Measurements from ENCODE around the gene IGFBP2.
A peak's percentile ranks its signal among the peaks of the same experiment; 100 is the strongest.
"Not testable (repeated sequence)": the region's sequence is repeated elsewhere in the genome, so short reads cannot be mapped to it uniquely, and the experiment has no call there.

The IGFBP2 gene, protein sequence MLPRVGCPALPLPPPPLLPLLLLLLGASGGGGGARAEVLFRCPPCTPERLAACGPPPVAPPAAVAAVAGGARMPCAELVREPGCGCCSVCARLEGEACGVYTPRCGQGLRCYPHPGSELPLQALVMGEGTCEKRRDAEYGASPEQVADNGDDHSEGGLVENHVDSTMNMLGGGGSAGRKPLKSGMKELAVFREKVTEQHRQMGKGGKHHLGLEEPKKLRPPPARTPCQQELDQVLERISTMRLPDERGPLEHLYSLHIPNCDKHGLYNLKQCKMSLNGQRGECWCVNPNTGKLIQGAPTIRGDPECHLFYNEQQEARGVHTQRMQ

DNA sequence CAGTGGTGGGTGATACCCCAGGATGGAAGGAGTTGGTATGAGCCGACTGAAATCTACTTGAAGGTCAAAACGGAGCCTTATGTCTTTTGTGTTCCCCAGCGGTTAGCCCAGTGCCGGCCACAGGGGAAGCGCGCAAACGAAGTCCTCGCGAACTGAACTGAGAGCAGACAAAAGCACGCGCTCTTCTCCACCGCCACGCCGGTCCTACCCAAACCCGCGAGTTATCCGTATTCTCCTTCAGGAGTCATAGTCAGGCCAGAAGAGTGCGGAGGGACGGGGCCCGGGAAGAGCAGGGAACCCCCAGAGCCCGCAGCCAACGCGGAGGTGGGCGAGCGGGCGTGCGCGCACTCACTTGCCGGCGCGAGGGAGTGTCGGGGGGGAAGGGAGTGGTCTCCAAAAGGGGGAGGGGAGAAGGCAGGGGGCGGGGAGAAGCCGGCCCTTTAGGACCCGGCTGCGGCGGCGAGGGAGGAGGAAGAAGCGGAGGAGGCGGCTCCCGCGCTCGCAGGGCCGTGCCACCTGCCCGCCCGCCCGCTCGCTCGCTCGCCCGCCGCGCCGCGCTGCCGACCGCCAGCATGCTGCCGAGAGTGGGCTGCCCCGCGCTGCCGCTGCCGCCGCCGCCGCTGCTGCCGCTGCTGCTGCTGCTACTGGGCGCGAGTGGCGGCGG lies at the start of gene IGFBP2:
Gene IGFBP2, plus strand, starts transcription at position 469 of the 664 bp plus-strand sequence. Its CDS starts 104 bp downstream, at position 573.
- no peak for DNase-seq (ENCODE audit: low read depth in 3 of 3)

DNA sequence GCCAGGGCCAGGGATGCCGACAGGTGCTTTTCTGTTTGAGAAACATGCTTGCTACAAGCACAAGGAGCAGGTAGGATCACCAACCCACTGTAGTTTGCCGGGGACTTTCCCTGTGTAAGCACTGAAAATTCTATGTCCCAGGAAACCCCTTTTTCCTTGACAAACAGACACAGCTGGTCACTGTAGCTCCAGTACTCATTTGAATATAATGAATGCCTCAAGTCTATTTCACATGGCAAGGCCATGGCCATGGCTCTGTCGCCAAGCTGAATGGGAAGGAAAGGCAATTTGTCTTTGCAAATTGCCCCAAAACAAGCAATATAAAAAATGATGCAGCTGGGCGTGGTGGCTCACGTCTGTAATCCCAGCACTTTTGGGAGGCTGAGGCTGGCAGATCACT lies 49.6 kb upstream of the IGFBP2 start:
- no peak for DNase-seq (ENCODE audit: low read depth in 3 of 3)

DNA sequence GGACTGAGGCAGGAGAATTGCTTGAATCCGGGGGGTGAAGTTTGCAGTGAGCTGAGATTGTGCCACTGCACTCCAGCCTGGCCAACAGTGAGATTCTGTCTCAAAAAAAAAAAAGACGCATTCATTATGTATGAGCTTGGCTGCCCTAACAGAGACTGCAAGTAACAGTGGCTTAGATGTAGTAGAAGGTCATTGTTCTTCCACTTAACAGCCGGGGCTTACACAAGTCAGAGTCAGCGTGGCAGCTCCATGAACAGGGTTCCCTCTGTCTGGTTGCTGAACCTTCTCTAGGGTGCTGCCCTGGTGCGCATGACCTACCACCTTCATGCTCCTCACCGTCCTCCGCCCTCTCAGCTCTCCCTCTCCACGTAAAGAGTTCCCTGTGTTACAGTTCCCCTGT lies 49.1 kb upstream of the IGFBP2 start:
- DNase-seq (ENCODE audit: low read depth in 3 of 3), result no peak

DNA sequence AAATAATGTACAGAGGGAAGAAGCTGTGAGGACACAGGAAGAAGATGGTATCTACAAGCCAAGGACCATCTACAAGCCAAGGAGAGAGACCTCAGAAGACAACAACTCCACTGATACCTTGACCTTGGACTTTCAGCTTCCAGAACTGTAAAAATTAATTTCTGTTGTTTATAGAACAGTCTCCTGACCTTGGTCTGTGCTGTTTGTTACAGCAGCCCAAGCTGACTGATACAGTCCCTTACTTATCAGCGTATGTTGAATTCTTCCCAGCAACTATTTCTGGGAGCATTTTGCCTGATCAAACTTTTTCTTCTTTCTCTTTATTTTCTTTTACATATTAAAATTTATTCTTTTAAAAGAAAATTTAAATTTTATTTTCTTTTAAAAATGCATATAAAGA lies 47.8 kb upstream of the IGFBP2 start:
- no peak for DNase-seq (ENCODE audit: low read depth in 3 of 3)

DNA sequence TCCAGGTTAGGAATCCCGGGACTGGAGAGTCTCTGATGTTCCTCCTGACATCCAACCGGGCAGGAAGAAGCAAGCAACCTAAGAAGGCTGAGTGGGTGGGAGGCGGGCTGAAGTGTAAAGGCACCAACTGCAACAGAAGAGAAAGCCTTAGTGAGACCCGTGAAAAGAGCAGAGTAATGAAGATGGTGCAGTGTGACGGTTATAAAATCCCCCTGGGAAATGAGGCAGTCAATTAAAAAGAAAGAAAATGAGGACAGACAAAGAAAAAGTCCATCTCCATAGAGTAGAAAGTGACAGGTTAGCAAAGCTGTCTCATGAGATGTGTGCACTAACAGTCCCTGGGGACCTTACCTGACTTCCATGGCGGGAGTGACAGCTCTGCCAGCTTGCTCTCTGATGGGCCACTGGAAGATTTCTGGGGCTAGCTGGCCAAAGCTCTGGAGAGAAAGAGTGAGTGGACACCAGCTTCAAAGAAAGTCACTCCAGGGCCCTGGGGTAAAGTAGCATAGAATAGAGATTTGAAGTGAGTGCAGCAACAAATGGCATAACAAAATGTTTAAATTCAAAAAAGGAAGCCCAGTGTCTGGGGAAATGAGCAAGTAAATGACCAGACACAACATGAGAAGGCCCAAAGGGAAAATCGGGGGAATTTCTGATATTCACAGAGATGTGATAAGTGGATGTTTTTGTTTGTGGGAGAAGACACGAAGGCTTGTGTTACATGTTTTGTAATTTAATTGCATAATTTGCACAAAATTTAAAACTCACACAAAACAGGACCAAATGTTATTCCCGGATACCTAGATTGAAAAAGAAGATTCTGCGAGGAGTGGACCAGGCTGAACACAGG lies 44.1 kb upstream of the IGFBP2 start:
- no peak for DNase-seq (ENCODE audit: low read depth in 3 of 3)

DNA sequence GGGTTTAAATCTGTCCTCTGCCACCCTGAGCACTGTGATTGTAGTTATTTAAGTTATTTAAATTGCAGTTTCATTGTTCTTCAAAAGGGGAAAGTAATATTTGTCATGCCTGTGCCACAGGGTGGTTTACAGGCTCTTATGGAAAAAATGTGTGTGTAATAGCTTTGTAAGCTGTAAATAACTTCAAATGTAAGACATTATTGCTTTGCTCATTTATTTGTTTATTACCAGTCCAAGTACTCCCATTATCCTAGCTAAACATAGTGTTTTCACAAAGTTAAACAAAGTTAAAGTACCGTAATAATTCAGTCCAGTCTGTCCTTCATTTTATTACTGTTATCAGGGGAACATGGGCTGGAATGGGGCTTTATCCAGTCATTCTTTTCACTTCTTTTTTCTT lies 43.4 kb upstream of the IGFBP2 start:
- no peak for DNase-seq (ENCODE audit: low read depth in 3 of 3)

DNA sequence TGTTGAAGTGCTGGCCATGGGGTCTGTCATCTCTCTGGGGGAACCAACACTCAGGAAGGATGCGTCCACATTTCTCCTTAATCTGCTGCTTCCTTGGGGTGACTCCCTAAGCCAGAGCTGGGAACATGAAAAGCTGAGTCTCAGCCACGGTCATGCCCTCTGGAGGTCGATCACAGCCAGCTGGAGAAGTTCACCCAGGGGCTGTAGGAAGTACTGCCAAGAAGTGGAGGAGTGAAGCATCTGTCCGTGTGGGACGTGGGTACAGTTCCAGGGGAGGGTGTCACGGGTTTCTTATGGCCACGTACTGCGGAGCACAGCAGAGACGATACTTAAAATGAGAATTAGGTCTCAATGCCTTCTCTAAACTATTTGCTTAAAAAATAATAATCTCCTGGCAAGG lies 42.4 kb upstream of the IGFBP2 start:
- no peak for DNase-seq (ENCODE audit: low read depth in 3 of 3)

DNA sequence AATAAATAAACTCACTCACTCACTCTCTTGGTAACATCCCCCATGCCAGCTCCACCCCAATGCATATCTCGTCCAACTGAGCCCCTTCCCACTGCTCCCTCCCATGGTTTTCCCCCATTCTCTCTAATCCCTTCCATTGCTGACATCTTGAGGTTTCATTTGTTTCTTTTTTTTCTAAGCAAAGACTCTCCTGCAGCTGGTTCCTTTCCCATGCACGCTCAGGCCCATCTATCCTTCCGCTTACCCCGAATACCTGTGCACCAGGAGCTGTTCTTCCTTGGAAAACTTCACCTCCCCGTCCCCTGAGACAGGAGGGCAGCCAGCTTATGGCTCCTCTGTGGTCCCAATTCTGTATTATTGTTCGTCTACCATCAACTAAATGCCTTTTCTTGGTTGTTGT lies 41.7 kb upstream of the IGFBP2 start:
- no peak for DNase-seq (ENCODE audit: low read depth in 3 of 3)

DNA sequence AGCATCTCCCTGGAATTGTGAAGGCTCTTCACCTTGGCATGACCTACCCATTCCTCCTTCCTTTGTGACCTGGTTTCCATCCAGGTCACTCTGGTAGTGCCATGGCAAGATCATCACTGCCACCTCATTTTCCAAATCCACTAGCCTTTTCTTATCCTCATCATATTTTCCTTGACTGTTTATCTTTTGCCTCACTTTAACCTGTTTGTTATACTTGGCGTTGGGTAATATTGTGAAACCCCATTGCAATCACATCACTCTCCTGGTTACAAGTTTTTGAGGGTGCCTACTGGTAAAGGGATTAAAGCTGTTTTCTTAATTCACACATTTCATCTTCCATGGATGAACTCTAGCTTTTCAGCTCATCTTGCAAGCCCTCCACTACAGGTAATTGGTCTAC lies 39.1 kb upstream of the IGFBP2 start:
- no peak for DNase-seq (ENCODE audit: low read depth in 3 of 3)

DNA sequence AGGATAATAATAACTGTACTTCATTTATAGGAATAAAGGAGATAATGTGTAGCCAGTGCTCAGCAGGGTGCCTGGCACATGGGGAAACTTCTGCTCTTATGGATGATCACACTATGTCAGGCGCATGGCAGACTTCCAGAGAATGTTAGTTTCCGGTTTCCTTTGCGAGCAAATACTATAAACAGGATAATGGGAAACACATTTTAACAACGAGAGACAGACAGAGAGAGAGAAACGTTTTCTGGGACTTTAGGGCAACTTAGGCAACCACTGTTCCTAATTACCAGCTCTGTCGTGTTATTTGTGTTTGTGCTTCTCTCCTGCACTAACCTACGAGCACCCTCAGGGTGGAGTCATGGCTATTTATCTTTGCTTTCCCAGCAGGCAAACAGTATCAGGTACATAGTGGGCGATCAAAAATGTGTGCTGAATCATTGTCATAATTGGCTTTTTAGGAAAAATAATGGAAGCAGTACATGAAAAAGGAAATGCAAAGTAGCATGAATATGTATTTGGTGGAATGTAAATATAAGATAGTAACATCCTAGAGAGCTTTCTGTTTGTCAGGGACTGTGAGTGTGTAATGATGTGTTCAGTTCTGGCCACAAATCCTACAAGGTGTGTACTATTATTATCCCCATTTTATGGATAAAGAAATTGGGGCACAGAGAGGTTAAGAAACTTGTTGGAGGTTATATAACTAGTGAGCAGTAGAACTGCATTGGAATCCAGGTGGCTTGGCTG lies 36.8 kb upstream of the IGFBP2 start:
- DNase-seq (ENCODE audit: low read depth in 3 of 3), result no peak

DNA sequence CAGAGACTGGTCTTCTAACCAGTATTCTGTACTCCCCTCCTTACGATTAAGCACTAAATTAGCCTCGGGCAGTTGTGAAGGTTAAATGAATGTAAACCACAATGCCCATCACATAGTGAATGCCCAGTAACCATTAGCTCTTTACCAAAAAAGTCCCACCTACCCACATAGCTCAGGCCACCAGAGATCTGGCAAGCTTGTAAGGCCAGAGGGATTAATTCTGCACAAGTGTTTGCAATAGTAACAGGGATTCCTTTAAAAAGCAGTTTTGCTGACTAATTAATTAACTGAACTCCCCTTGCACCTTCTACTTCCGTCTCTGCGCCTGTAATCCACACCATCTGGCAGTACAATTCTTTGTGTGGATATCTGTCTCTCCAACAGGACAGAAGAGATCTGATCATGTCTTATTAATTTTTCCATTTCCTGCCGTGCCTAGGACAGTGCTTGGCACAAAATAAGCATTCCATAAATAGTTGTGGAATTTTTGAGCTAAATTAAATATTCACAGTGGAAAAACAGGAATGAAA lies 36.2 kb upstream of the IGFBP2 start:
- DNase-seq (ENCODE audit: low read depth in 3 of 3), result no peak

DNA sequence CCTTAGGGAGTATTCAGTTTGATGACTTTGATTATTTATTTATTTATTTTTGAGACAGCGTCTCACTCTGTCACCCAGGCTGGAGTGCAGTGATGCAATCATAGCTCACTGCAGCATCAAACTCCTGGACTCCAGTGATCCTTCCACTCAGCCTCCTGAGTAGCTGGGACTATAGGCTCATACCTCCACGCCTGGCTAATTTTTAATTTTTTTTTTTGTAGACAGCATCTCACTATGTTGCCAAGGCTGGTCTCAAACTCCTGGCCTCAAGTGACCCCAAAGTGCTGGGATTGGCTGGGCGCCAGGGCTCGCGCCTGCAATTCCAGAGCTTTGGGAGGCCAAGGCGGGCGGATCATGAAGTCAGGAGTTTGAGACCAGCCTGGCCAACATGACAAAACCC lies 35.4 kb upstream of the IGFBP2 start:
- not testable (repeated sequence) for DNase-seq (ENCODE audit: low read depth in 3 of 3)

DNA sequence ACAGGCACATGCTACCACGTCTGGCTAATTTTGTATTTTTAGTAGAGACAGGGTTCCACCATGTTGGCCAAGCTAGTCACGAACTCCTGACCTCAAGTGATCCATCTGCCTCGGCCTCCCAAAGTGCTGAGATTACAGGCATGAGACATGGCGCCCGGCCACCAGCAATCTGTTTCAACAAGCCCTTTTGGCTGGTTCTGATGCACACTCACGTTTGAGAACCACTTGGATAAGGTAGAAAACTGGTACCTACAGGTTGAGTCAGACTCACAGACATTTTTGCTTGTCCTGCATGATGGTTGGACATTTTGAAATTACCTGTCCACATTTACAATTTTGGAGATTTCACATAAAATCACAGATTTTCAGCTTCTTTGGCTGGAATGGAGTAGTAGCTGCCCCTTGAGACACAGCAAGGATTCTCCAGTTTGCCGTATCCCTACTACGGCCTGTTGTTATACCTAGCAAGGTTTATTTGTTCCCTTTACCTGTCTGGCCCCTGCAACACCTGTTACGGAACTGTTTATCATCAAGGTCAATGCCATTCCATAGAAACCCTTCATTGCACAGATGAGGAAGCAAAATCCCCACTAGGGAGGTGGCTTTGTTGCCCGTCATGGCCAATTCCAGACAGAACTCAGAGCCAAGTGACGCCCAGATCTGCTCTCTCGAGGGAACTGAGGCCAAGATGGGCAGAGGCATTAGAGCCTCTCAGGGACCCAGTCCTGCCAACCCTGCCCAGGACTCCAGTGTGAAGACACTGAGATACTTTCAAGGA lies 31.4 kb upstream of the IGFBP2 start:
- no peak for DNase-seq (ENCODE audit: low read depth in 3 of 3)

DNA sequence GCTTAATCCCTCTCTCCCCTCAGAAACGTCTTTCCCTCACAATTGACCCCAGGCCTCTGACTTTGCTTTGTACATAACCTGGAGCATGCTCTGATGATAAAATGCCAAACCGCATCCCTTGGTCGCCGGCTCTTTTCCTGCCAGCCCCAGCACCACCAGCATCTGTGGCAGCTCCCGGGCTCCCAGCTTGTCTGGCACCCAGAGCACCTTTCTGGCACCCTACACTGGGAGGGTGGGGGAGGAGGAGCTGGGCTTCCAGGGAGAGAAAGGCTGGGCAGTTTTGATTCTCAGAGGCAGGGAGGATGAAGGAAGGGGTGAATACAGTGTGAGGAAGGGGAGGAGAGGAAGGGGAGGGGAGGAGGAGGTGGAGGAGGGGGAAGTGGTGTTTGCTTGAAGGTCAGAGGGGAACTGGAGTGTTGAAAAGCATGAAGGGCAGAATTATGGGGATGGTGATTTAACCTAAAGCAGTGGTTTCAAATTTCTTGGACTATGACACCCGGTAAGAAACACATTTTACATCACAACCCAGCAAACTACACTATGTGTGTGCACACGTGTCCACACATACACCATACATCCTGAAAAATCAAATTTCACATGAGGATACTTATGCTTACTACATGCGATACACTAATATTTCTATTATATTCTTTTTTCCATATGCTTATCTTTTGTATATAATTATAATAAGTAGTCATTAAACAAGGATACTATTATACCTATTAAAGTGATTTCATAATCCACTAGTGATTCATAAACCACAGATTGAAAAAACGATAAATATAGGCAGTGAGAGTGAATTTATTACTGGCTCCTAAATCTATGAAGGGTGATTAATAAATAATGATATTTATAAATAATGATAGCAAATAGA lies 30.0 kb upstream of the IGFBP2 start:
- no peak for DNase-seq (ENCODE audit: low read depth in 3 of 3)

DNA sequence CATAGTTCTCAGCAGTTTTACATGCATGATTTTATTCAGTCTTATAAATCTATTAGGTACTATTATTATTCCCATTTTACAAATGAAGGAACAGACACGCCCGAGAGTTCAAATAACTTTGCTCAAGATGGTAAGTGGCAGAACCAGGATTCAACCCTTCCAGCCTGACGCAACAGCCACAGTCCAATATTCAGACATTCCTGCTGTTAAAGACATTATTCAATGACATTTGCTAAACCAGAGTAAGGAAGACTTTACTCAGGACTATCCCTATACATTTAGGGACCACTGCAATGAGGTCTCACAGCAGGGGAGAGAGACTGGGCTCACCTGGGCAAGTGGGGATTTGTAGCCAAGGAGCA lies 29.4 kb upstream of the IGFBP2 start:
- no peak for DNase-seq (ENCODE audit: low read depth in 3 of 3)

DNA sequence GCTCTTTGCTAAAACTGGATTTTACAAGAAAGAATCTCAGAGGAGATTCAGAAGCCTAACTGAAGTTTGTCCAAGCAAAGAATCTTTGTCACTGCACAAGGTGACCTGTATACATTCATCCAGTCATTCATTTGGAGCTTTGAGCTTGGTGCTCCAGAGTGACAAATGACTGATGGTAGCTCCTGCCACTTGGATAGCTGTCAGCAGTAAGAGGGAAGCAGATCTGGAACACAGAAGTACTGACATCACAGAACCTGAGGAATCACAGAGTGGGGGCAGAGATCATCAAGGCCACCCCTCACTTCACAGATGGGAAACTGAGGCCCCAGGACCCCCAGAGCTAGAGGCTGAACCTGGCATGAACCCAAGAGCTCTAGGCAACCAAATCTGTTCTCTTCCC lies 28.8 kb upstream of the IGFBP2 start:
- no peak for DNase-seq (ENCODE audit: low read depth in 3 of 3)

DNA sequence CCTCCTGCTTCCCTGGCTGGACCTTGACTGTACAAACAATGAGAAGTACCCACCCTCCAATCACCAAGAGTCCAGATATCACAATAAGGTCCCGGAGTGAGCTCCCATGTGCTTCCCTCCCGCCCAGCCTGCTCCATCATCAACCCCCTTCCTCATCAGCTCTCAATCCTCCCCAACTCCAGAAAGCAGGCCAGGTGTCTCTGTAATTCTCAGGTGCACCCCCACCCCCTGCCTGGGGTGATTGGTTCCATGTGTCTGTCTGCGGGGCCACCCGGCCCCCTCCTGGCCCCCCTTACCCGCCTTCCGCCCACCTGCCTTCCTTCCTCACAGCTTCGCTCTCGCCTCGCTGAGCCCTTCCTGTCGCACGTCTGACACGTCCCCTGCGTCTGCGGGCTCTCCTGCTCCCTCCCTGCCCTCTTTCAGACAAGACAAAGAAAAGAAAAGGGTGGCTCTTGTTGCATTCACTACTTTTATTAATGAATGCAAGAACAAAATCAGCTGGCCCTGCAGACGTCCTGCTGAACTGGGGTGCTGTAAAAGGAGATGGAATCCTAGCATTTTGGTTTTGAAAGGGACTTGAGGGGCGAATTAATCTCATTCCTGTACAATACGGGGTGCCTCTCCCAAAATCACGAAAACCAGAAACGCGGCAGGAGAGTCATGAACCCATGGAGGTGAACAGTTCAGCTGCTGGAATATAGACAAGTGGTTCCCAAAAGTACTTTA lies 26.5 kb upstream of the IGFBP2 start:
- peak; percentile 39 to 78 (median 54) for DNase-seq (ENCODE audit: low read depth in 3 of 3)

DNA sequence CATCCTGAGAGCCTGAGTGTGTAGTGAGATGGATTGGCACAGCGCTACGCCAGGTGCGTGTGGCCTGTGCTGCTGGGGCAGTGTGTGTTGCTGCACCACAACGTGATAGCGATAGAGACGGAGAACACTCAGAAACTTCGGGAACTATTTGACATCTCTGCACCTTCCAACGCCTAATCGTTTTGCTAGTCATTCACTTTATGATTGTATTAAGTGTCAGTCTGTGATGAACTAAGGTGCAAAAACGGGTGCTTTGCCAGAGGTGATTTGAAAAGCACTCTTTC lies 26.0 kb upstream of the IGFBP2 start:
- no peak for DNase-seq (ENCODE audit: low read depth in 3 of 3)

DNA sequence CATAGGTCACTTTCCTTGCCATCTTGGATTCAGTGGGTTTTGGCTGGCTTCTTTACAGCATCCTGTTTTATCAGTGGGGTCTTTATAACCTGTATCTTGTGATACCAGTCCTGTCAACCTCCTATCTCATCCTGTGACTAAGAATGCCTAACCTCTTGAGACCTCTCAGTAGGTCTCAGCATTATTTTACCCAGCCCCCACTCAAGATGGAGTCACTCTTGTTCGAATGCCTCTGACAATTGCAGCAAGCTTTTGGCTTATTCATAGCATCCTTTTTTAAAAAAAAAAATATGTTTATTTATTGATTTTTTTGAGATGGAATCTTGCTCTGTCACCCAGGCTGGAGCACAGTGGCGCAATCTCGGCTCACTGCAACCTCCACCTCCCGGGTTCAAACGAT lies 24.7 kb upstream of the IGFBP2 start:
- DNase-seq (ENCODE audit: low read depth in 3 of 3), result no peak
